Subcutaneous abdominal adipose tissue (tissue), 5 donors: ENCODE measurements around the gene MKRN1.
"Not testable (repeated sequence)": the region's sequence is repeated elsewhere in the genome, so short reads cannot be mapped to it uniquely, and the experiment has no call there.

Experiments
- H3K27ac ChIP-seq: one replicate; pipeline ENCODE4 v1.7.0; 2013; ENCODE audit warnings: low read depth, mild to moderate bottlenecking, inconsistent platforms, low read length, moderate library complexity
- H3K27me3 ChIP-seq, 5 donors: one replicate each; pipeline ENCODE4 v1.7.0; 2013; ENCODE audit warnings: low read length in 5 of 5, inconsistent platforms in 1 of 5; ENCODE audit not compliant: control insufficient read depth in 5 of 5, insufficient read depth in 4 of 5
- H3K36me3 ChIP-seq, 5 donors: one replicate each; pipeline ENCODE4 v1.7.0; 2013; ENCODE audit warnings: low read length in 5 of 5; ENCODE audit not compliant: control insufficient read depth in 5 of 5, insufficient read depth in 5 of 5
- H3K4me1 ChIP-seq, 5 donors: one replicate each; pipeline ENCODE4 v1.7.0; 2013; ENCODE audit warnings: low read length in 5 of 5, mild to moderate bottlenecking in 3 of 5, moderate library complexity in 1 of 5; ENCODE audit not compliant: control insufficient read depth in 5 of 5, insufficient read depth in 5 of 5
- H3K4me3 ChIP-seq, 5 donors: one replicate each; pipeline ENCODE4 v1.7.0; 2013; ENCODE audit warnings: low read length in 5 of 5, low read depth in 1 of 5
- H3K9ac ChIP-seq, 5 donors: one replicate each; pipeline ENCODE4 v1.7.0; 2013; ENCODE audit warnings: low read length in 5 of 5, mild to moderate bottlenecking in 4 of 5, moderate library complexity in 3 of 5
- H3K9me3 ChIP-seq, 5 donors: one replicate each; pipeline ENCODE4 v1.7.0; 2013; ENCODE audit warnings: low read length in 5 of 5; ENCODE audit not compliant: control insufficient read depth in 5 of 5
- donor health status: healthy.
- donor health status: healthy.
- donor health status: healthy.
- donor health status: healthy.
- donor health status: healthy.

Gene MKRN1

DNA sequence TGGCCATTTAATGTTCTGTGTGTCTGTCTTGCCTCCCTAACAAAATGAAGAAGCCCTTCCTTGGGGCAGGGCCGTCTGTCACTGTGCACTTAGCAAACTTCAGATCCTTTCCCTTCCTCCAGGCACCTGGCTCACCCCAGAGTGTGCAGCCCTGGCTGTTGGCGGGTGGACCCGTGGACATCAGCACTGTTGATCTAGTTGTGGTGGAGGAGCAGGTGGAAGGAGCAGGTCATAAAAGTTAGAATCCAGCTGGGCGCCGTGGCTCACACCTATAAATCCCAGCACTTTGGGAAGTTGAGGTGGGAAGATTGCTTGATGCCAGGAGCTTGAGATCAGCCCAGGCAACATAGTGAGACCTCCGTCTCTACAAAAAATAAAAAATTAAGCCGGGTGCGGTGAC lies 62.7 kb downstream of the MKRN1 start:
- Histone ChIP-seq H3K4me1 (no peaks in the 10 kb centered on the region), H3K9ac (no peak overlapping the region), H3K27me3 (peaks cover 0 to 4% (median 0%) of the 10 kb centered on the region in 5 donors), H3K4me3 (no peak overlapping the region), H3K27ac (no peak overlapping the region), H3K36me3 (no peaks in the 10 kb centered on the region), H3K9me3 (no peaks in the 10 kb centered on the region)

DNA sequence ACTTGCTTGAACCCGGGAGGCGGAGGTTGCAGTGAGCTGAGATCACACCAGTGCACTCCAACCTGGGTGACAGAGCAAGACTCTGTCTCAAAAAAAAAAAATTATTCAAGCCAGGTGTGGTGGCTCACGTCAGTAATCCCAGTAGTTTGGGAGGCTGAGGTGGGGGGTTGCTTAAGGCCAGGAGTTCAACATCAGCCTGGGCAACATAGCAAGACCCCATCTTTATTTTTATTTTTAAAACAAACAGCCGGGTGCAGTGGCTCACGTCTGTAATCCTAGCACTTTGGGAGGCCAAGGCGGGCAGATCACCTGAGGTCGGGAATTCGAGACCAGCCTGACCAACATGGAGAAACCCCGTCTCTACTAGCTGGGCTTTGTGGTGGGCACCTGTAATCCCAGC lies 63.5 kb downstream of the MKRN1 start:
- H3K27me3 ChIP-seq, H3K9ac ChIP-seq, H3K36me3 ChIP-seq, H3K4me1 ChIP-seq, H3K27ac ChIP-seq, H3K9me3 ChIP-seq, H3K4me3 ChIP-seq: not testable (repeated sequence)

DNA sequence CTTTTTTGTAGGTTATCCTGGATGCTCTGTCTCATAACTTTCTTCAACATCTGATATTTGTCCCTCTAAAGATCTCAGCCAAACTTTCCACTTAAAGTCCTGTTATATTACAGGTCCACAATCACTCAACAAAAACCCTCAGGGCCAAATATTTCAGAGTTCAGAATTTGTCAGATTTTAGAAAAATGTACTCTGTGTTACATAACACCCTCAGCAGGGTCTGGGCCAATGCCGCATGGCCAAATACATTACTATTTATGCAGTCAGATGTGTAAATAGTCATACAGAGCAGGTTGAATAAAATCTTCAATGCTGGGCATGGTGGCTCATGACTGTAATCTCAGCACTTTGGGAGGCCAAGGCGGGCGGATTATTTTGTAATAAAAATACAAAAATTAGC lies 63.9 kb downstream of the MKRN1 start:
- Histone ChIP-seq H3K9me3 (no peaks in the 10 kb centered on the region), H3K27ac (no peak overlapping the region), H3K27me3 (peaks cover 0 to 4% (median 0%) of the 10 kb centered on the region in 5 donors), H3K9ac (no peak overlapping the region), H3K4me3 (no peak overlapping the region), H3K36me3 (no peaks in the 10 kb centered on the region), H3K4me1 (no peaks in the 10 kb centered on the region)

DNA sequence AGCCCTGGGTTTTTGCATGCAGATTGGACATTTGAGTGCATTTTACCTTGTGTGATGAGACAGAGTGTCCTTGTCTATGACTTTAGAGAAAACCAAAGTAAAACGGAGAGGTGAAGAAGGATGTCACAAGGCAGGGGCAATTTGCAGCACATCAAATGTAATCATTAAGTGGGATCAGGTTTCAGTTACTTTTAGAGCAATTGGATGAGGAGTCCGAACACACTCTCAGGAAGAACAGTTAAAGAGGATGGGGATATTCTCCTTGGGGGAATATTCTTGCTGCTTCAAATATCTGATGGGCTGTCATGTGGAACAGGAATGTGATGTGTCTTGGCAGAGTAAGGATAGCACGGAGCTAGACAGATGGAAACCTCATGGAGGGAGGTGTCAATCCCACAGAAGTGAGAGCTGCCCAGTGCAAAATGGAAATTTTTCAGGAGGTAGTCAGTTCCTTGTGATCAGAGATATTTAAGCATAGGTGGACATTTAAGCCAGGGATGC lies 74.7 kb downstream of the MKRN1 start:
- Histone ChIP-seq H3K27ac (no peak overlapping the region), H3K9ac (no peak overlapping the region), H3K36me3 (no peaks in the 10 kb centered on the region), H3K4me3 (no peak overlapping the region), H3K9me3 (no peaks in the 10 kb centered on the region), H3K27me3 (peaks cover 0 to 8% (median 6%) of the 10 kb centered on the region in 5 donors), H3K4me1 (peaks cover 0 to 7% (median 5%) of the 10 kb centered on the region in 5 donors)

DNA sequence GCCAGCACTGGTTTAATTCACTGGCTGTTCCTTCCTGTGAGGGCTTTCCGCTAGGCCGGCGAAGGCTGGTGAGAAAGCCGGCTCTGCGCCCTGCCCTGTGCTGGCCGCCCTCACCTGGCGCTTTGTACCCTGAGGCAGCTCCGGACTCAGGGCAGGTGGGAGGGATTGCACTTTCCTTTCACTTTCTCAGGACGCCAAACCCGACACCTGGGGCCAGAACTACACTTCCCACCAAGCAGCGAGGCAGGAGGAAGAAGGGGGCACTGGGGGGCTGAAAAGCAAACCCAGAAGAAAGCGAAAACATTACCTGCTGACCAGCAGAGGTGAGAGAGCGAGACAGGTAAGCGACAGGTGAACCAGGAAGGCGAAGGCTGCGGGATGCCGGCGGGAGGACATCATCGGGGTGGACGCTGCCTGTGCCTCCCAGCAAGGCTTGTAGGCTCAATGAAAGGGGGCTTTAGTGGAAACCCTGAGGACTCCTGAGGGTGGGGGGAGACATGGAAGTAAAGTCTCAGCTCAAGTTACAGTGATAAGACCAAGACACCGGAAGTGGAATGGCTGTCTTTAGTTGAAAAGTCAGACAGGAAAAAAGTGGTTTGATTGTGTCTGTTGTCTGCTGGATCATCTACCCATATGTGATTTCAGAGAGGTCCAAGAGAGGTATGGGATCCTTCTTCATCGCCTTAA lies 75.3 kb downstream of the MKRN1 start, which contains the start of gene RAB19:
TSS of gene RAB19 (plus strand) at position 181 of the 687 bp plus-strand sequence. CDS start 3,589 bp downstream, outside the sequence.
- Histone ChIP-seq H3K4me1 (peaks cover 0 to 7% (median 5%) of the 10 kb centered on the region in 5 donors), H3K4me3 (peak within 1 kb of the TSS in 3 of 5 donors; percentile 23 to 54 (median 43)), H3K36me3 (no peaks in the 10 kb centered on the region), H3K27me3 (peaks cover 0 to 8% (median 6%) of the 10 kb centered on the region in 5 donors), H3K27ac (no peak within 1 kb of the TSS), H3K9ac (peak within 1 kb of the TSS in 2 of 5 donors; percentile 39 to 50), H3K9me3 (no peaks in the 10 kb centered on the region)
